Neutrophil (primary cell): Measurements from ENCODE around the gene RNF208.

Experiments
- H3K27ac ChIP-seq: fragments of 200-600 bp; sonication (generic); 2 replicates; pipeline ENCODE4 v1.5.1; 2016; ENCODE audit warnings: mild to moderate bottlenecking, moderate library complexity
- H3K27me3 ChIP-seq: fragments of 200-600 bp; sonication (generic); 2 replicates; pipeline ENCODE4 v1.6.0; 2016; ENCODE audit warnings: mild to moderate bottlenecking
- H3K36me3 ChIP-seq: fragments of 200-600 bp; sonication (generic); 2 replicates; pipeline ENCODE4 v1.5.1; 2017
- H3K4me1 ChIP-seq, 2 experiments: fragments of 200-600 bp in 1 of 2; sonication (generic) in 1 of 2; 1 replicate in 1 of 2; 2 replicates in 1 of 2; pipeline versions ENCODE4 v1.5.1 to v1.6.1; 2013 to 2016; ENCODE audit warnings: low read depth in 1 of 2, low read length in 1 of 2, mild to moderate bottlenecking in 1 of 2, moderate library complexity in 1 of 2; ENCODE audit not compliant: control insufficient read depth in 1 of 2, insufficient read depth in 1 of 2
- H3K4me3 ChIP-seq, 2 experiments: fragments of 200-600 bp in 1 of 2; sonication (generic) in 1 of 2; 1 replicate in 1 of 2; 2 replicates in 1 of 2; pipeline ENCODE4 v1.5.1; 2013 to 2016; ENCODE audit warnings: low read depth in 1 of 2, low read length in 1 of 2, mild to moderate bottlenecking in 1 of 2, moderate library complexity in 1 of 2
- H3K9me3 ChIP-seq: fragments of 200-600 bp; sonication (generic); 2 replicates; pipeline ENCODE4 v1.5.1; 2016
- TF ChIP-seq, protein P1 (sequence below): fragments of 200-600 bp; sonication (generic); IDR thresholded peaks from 2 replicates; pipeline ENCODE4 v1.5.1; 2016; ENCODE audit warnings: antibody characterized with exemption

Gene RNF208

DNA sequence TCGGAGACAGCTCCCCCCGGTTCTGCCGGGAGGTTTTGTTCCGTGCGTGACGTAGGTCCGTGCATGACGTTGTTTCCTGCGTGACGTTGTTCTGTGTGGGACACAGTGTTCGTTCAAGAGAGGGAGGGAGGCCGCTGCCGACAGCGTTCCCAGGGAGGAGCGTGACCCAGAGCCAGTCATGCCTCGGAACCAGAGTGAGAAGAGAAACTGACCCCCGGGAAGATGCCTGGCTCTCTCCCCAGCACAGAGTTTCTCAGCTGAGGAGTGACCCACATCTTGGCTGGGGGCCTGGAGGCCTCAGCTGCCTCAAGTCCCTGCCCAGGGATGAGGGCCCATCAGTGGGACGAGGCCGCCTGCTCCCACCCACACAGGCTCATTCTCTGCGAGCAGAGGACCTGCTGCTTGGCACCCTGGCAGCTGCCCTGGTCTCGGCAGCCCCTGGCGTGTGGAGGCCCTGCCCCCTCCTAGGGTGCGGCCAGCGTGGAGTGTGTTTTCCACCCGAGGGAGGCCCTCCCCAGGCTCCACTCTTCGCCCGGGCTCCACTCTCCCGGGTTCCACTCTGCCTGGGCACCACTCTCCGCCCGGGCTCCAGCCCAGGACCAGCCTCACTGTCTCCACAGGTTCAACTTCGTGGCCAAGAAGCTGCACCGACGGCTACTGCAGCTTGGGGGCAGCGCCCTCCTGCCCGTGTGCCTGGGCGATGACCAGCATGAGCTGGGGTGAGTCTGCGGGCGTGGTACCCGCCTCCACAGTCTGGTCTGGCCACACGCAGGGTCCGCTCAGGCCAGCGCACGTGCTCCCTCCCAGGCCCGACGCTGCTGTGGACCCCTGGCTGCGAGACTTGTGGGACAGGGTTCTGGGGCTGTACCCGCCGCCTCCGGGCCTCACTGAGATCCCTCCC is 8.6 kb downstream of the RNF208 start:
- Histone ChIP-seq H3K27ac (no peak overlapping the region), H3K36me3 (peaks cover 63% of the 10 kb centered on the region), H3K9me3 (no peaks in the 10 kb centered on the region), H3K27me3 (no peaks in the 10 kb centered on the region), H3K4me1 (no peaks in the 10 kb centered on the region), H3K4me3 (no peak overlapping the region)
- TF ChIP-seq, protein P1, sequence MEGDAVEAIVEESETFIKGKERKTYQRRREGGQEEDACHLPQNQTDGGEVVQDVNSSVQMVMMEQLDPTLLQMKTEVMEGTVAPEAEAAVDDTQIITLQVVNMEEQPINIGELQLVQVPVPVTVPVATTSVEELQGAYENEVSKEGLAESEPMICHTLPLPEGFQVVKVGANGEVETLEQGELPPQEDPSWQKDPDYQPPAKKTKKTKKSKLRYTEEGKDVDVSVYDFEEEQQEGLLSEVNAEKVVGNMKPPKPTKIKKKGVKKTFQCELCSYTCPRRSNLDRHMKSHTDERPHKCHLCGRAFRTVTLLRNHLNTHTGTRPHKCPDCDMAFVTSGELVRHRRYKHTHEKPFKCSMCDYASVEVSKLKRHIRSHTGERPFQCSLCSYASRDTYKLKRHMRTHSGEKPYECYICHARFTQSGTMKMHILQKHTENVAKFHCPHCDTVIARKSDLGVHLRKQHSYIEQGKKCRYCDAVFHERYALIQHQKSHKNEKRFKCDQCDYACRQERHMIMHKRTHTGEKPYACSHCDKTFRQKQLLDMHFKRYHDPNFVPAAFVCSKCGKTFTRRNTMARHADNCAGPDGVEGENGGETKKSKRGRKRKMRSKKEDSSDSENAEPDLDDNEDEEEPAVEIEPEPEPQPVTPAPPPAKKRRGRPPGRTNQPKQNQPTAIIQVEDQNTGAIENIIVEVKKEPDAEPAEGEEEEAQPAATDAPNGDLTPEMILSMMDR = no peak

DNA sequence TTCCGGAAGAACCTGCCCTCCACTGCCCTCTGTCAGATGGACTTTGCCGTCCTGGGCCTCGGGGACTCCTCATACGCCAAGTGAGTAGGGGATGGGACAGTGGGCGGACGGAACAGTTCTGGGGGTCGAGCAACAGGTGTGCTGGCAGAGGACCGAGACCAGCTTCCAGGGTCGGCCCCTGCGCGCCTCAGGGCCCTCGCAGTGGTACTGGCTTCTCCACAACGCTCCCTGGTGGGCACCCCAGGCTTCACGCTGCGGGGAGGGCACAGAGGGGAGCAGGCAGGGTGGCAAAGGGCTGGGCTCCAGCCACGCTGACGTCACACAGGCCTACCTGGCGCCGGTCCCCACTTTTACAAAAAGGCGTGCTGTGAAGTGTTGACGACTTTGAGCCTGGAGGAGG is 9.5 kb downstream of the RNF208 start:
- Histone ChIP-seq H3K36me3 (peaks cover 54% of the 10 kb centered on the region), H3K9me3 (no peaks in the 10 kb centered on the region), H3K4me1 (peaks cover 3% of the 10 kb centered on the region in 2 experiments), H3K27me3 (no peaks in the 10 kb centered on the region), H3K27ac (no peak overlapping the region), H3K4me3 (no peak overlapping the region)
- TF ChIP-seq, protein P1 = no peak

DNA sequence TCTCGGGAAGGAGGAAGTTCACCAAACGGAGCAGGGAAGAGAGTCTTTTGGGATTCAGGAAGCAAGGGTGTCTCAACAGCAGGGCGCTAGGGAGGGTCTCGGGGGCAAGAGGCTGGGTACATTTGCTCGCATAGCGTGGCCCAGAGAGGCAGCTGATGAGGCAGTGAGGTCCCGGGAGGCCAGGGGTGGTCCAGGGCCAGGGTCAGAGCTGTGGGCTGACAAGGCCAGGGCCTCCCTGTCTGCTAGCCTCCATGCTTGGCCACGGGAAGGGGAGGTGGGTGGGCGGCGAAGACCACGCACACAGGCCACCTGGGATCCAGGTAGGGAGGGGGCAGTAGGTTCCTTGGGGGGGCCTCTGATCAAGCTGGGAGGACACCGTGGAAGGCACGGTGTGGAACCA is 10.5 kb downstream of the RNF208 start:
- peaks cover 13% of the 10 kb centered on the region in 2 experiments for H3K4me1 ChIP-seq
- no peaks in the 10 kb centered on the region for H3K27me3 ChIP-seq
- H3K27ac ChIP-seq = no peak overlapping the region
- no peaks in the 10 kb centered on the region for H3K9me3 ChIP-seq
- no peak overlapping the region for H3K4me3 ChIP-seq
- TF ChIP-seq, protein P1 = no peak
- peaks cover 44% of the 10 kb centered on the region for H3K36me3 ChIP-seq

DNA sequence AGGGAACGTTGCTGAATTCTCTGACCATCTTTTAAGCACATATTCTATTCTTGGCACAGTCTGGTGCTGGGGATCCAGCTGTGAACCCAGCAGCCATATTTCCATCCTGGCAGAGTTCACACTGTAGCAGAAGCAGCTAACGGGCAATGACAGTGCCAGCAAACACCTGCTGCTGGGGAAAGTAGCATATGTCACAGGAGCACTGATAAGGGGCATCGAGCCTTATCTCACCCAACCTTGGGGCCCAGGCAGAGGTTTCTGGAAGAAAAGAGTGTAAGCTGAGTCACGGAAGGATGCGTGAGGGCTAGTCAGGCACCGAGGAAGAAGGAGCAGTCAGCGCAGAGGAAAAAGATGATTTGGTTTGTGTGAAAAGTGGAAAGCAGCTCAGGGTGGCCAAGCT is 15.4 kb downstream of the RNF208 start:
- peak overlapping the region; percentile 4 for H3K27ac ChIP-seq
- H3K4me3 ChIP-seq = peak overlapping the region; percentile 94 to 99
- H3K27me3 ChIP-seq = no peaks in the 10 kb centered on the region
- no peaks in the 10 kb centered on the region for H3K9me3 ChIP-seq
- TF ChIP-seq, protein P1 = no peak
- H3K4me1 ChIP-seq = peaks cover 35 to 38% of the 10 kb centered on the region in 2 experiments
- no peaks in the 10 kb centered on the region for H3K36me3 ChIP-seq

DNA sequence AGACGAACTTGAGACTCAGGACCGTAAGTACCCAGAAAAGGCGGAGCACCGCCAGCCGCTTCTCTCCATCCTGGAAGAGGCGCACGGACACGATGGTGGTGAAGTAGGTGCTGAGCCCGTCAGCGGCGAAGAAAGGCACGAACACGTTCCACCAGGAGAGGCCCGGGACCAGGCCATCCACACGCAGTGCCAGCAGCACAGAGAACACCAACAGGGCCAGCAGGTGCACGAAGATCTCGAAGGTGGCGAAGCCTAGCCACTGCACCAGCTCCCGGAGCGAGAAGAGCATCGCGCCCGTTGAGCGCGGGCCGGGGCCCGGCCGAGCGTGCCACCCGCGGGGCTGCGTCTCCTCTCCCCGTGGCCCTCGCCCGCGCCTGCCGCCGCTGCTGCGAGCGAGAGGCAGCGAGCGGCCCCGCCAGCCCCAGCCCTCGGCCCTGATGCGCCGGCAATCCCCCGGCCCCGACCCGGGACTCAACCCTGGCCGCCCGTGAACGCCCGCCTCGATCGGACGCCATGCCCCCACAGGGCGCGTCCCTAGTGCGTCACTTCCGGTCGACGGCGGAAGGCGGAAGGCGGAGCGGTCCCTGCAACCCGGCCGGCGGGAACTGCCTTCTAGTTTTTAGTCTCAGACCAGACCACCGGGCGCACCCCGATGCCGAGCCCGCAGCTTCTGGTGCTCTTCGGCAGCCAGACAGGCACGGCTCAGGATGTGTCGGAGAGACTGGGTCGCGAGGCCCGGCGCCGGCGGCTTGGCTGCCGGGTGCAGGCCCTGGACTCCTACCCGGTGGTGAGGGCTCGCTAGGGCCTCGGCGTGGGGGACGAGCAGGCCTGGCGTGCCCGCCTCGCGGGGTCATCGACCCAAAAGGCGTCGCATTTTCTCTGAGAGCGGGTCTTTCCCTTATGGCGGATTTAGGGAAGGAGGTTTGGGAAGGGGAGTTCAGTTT is 16.6 kb downstream of the RNF208 start, which contains the start of the genes NDOR1 and TMEM203:
Gene NDOR1, plus strand, starts transcription at position 575 of the 944 bp plus-strand sequence. Its CDS starts 78 bp downstream, at position 653.
Gene TMEM203, minus strand, starts transcription at position 523 of the 944 bp plus-strand sequence. Its CDS starts 234 bp downstream, at position 289.
- Histone ChIP-seq H3K27me3 (no peaks in the 10 kb centered on the region), H3K4me3 (peak within 1 kb of the TSS; percentile 94 to 99), H3K4me1 (peaks cover 41 to 45% of the 10 kb centered on the region in 2 experiments), H3K27ac (peak within 1 kb of the TSS; percentile 88), H3K9me3 (no peaks in the 10 kb centered on the region), H3K36me3 (no peaks in the 10 kb centered on the region)
- TF ChIP-seq, protein P1 = no peak
